ENCODE results near the gene BCL7B. TPM values are rescaled to one million over a fixed set of nuclear protein-coding genes. Genes with fewer than 3 reads are reported as not detected.

BCL7B gene
- total and polyA plus RNA-seq, 2 of the 4 experiments (the other 2 are of a cell fraction), result 7.2 to 51.3 TPM

DNA sequence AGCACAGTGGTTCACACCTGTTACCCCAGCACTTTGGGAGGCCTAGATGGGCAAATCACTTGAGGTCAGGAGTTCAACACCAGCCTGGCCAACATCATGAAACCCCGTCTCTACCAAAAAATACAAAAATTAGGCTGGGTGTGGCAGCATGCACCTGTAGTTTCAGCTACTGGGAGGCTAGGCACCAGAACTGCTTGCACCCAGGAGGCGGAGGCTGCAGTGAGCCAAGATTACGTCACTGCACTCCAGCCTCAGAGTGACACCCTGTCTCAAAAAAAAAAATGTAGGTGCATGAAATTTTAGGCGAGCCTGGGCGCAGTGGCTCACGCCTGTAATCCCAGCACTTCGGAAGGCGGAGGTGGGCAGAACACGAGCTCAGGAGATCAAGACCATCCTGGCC lies 9.6 kb downstream of the BCL7B start:
- no peaks in the 10 kb centered on the region for H3K4me1 ChIP-seq (ENCODE audit: control insufficient read depth, insufficient read depth, low read length)
- 0 out of 2 replicates have a peak, but pooled peaks cover 9% of the 10 kb centered on the region for H3K9me1 ChIP-seq (ENCODE audit: insufficient read depth, low read length)
- no peak overlapping the region for H2BK15ac ChIP-seq (ENCODE audit: low read depth, low read length)
- no peak overlapping the region for H2AK5ac ChIP-seq (ENCODE audit: low read depth, low read length)
- no peak overlapping the region for H4K5ac ChIP-seq (ENCODE audit: low read depth, low read length)
- no peak overlapping the region for H3K14ac ChIP-seq (replicated peaks; ENCODE audit: low read depth, low read length)
- H4K20me1 ChIP-seq (ENCODE audit: insufficient read depth, low read length), result peaks cover 27% of the 10 kb centered on the region
- H2BK5ac ChIP-seq (ENCODE audit: low read depth, low read length, poor library complexity, severe bottlenecking), result no peak overlapping the region
- peaks cover 48 to 83% of the 10 kb centered on the region in 2 experiments for H3K79me1 ChIP-seq (ENCODE audit: low read depth in 1 of 2, low read length in 2 of 2)
- no peak overlapping the region for H3K4me2 ChIP-seq (ENCODE audit: low read depth, low read length)
- H3K27me3 ChIP-seq (ENCODE audit: control insufficient read depth, insufficient read depth, low read length), result no peaks in the 10 kb centered on the region
- in situ Hi-C loops (cut with MboI; ENCODE audit: low sequenced_read_pairs) (no loop called here), intact Hi-C loops (cut with micrococcal nuclease) (no loop called here), dilution Hi-C loops (cut with HindIII; ENCODE audit: low sequenced_read_pairs, unreplicated experiment) (no loop called here)
- H3K9ac ChIP-seq (ENCODE audit: low read depth, low read length), result no peak overlapping the region
- 100% methylated on average over 4 of the region's 9 CpGs; no CpG with 5 or more reads in 1 of the 2 experiments for WGBS, 2 experiments (ENCODE audit: extremely low coverage in 2 of 2, insufficient read length in 1 of 2)
- no peak overlapping the region for H3K4ac ChIP-seq (ENCODE audit: low read depth, low read length)
- H3K56ac ChIP-seq (ENCODE audit: extremely low read depth, insufficient read depth, low read length), result no peak overlapping the region
- no TSS peak for BruUV-seq (replicated peaks)
- H3K23ac ChIP-seq (ENCODE audit: low read depth, low read length), result no peak overlapping the region
- no peak overlapping the region for H4K8ac ChIP-seq (ENCODE audit: low read depth in 2 of 2, low read length in 2 of 2)
- H3K9me3 ChIP-seq (ENCODE audit: control insufficient read depth, insufficient read depth, low read length), result no peaks in the 10 kb centered on the region
- no peak overlapping the region for H3K27ac ChIP-seq (ENCODE audit: insufficient read depth, low read length)
- H3K18ac ChIP-seq (ENCODE audit: low read depth, low read length), result no peak overlapping the region
- H4K91ac ChIP-seq (ENCODE audit: insufficient read depth, low read depth, low read length), result no peak overlapping the region
- no peak overlapping the region for H3K4me3 ChIP-seq (ENCODE audit: insufficient read depth, low read depth, low read length)
- DNase-seq, result no peak
- TF ChIP-seq, protein P1, sequence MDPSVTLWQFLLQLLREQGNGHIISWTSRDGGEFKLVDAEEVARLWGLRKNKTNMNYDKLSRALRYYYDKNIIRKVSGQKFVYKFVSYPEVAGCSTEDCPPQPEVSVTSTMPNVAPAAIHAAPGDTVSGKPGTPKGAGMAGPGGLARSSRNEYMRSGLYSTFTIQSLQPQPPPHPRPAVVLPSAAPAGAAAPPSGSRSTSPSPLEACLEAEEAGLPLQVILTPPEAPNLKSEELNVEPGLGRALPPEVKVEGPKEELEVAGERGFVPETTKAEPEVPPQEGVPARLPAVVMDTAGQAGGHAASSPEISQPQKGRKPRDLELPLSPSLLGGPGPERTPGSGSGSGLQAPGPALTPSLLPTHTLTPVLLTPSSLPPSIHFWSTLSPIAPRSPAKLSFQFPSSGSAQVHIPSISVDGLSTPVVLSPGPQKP (IDR thresholded peaks at IDR 0.05; ENCODE audit: borderline replicate concordance, low read depth, low read length), result no peak
- no peak for TF ChIP-seq SMC3 (IDR thresholded peaks at IDR 0.05; ENCODE audit: low read depth, low read length)
- no peak for TF ChIP-seq BHLHE40 (IDR thresholded peaks at IDR 0.05; ENCODE audit: low read depth, low read length)
- TF ChIP-seq CEBPB (IDR thresholded peaks at IDR 0.05; ENCODE audit: low read depth, low read length), result no peak
- H3K36me3 ChIP-seq (ENCODE audit: control insufficient read depth, insufficient read depth, low read length), result peaks cover 31% of the 10 kb centered on the region
- H2BK120ac ChIP-seq (ENCODE audit: low read depth, low read length), result no peak overlapping the region
- no peak overlapping the region for H2BK20ac ChIP-seq (ENCODE audit: low read depth, low read length)
- H2AK9ac ChIP-seq (replicated peaks; ENCODE audit: low read depth, low read length, poor library complexity), result no peak overlapping the region
- POLR2A ChIA-PET (ENCODE audit: unreplicated experiment), result no interaction called here
- no peak for ATAC-seq (ENCODE audit: low read depth)
- CTCF ChIA-PET, result interaction anchor here (1.1 kb wide), 1 partner anchor 27 kb away, joined by 3 read pairs; no protein-coding TSS in a partner anchor
- H2AFZ ChIP-seq (replicated peaks; ENCODE audit: low read length, poor library complexity), result no peak overlapping the region
